Fibroblast of villous mesenchyme (primary cell): ENCODE measurements around the gene INVS. TPM values are rescaled to one million over a fixed set of nuclear protein-coding genes. Genes with fewer than 3 reads are reported as not detected.

Experiments
- DNase-seq: peaks from one replicate; pipeline ENCODE4 v3.0.0-alpha.2; 2010; ENCODE audit warnings: low read depth
- H3K4me3 ChIP-seq: 2 replicates; pipeline ENCODE4 v1.5.1; 2011; ENCODE audit warnings: low read depth, mild to moderate bottlenecking, low read length
- CTCF ChIP-seq: IDR thresholded peaks from 2 replicates; pipeline ENCODE4 v1.5.1; 2012; ENCODE audit warnings: low read depth, mild to moderate bottlenecking, low read length; ENCODE audit not compliant: insufficient read depth
- total RNA-seq: library from RNA; depleted of rRNA; stranded (reverse); fragments of >200 nt; gene quantifications from 2 replicates; pipeline ENCODE4 v1.2.3, GENCODE V29; 2012

The INVS gene
- total RNA-seq, 1 donor = 37.1 TPM

GRCh38 chr9:100170085-100170484 lies 71.0 kb downstream of the INVS start:
- TF ChIP-seq CTCF = no peak
- no peak for DNase-seq
- no peak overlapping the region for H3K4me3 ChIP-seq

DNA sequence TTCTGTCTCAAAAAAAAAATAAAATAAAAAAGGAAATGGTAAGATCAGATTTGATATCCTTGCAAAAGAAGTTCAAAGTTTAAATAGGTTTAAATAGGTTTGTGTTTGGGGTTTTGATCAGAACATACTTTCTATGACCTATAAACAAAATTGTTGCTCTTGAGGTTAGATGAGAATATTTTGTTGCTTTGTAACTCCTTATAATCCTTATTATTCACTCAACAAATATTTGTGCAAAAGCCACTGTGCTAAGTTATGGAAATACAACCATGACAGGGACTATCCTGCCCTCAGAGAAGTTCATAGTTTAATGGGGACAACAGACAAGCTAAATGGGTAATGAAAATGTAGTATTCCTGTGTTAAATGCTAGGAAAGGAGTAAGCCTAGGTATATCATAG lies 71.5 kb downstream of the INVS start:
- TF ChIP-seq CTCF = no peak
- no peak overlapping the region for H3K4me3 ChIP-seq
- DNase-seq = peak; percentile 26

DNA sequence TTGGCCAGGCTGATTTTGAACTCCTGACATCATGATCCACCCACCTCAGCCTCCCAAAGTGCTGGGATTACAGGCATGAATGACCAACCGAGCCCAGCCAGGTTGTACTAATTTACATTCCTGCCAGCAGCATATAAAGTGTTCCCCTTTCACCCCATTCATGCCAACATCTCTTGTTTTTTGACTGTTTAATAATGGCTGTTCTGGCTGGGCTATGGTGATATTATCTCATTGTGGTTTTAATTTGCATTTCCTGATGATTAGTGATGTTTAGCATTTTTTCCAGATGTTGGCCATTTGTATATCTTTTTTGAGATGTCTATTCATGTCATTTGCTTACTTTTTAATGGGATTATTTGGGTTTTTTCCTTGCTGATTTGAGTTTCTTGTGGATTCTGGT lies 87.3 kb downstream of the INVS start:
- TF ChIP-seq CTCF = no peak
- DNase-seq = peak; percentile 27
- H3K4me3 ChIP-seq = no peak overlapping the region

GRCh38 chr9:100190339-100190738 lies 91.3 kb downstream of the INVS start:
- DNase-seq = no peak
- no peak overlapping the region for H3K4me3 ChIP-seq
- TF ChIP-seq CTCF = no peak

- TF ChIP-seq CTCF = no peak
- DNase-seq = no peak
- no peak overlapping the region for H3K4me3 ChIP-seq
Measured at GRCh38 chr9:100191264-100191663, 92.2 kb downstream of the INVS start.

DNA sequence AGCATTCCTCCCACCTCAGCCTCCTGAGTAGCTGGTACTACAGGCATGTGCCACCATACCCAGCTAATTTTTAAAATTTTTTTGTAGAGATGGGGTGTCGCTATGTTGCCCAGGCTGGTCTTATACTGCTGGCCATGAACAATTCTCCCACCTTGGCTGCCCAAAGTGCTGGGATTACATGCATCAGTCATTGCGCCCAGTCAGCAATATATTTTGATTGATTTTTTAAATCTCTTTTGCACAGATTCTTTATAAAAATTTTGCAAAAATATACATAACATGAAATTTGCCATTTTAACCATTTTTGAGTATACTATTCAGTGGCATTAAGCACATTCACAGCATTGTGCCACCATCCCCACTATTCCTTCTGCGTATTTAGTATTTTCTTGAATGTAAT lies 94.0 kb downstream of the INVS start:
- no peak for DNase-seq
- TF ChIP-seq CTCF = no peak
- no peak overlapping the region for H3K4me3 ChIP-seq

DNA sequence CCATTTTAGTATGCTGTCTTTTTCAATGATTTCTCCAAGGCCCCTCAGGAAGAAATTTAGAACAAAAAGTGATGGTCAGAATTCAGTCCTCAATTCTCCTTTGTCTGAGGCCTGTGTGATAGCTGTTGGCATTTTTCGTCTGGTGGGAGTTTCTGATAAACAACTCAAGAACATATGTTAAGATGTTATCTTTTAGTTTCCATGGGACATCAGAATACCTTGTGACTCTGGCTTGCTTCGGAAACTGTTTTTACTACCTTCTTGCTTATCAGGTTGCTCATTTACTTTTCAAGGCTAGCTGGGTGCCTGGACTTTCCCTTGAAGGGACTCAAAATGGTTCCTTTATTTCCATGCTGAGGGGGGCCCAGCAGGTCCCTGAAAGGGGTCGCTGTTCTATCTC lies 97.2 kb downstream of the INVS start:
- peak; percentile 12 for DNase-seq
- no peak for TF ChIP-seq CTCF
- H3K4me3 ChIP-seq = no peak overlapping the region
